ENCODE results near the gene COX19.
A peak's percentile ranks its signal among the peaks of the same experiment; 100 is the strongest.
"Not testable (repeated sequence)": the region's sequence is repeated elsewhere in the genome, so short reads cannot be mapped to it uniquely, and the experiment has no call there.

COX19 gene

DNA sequence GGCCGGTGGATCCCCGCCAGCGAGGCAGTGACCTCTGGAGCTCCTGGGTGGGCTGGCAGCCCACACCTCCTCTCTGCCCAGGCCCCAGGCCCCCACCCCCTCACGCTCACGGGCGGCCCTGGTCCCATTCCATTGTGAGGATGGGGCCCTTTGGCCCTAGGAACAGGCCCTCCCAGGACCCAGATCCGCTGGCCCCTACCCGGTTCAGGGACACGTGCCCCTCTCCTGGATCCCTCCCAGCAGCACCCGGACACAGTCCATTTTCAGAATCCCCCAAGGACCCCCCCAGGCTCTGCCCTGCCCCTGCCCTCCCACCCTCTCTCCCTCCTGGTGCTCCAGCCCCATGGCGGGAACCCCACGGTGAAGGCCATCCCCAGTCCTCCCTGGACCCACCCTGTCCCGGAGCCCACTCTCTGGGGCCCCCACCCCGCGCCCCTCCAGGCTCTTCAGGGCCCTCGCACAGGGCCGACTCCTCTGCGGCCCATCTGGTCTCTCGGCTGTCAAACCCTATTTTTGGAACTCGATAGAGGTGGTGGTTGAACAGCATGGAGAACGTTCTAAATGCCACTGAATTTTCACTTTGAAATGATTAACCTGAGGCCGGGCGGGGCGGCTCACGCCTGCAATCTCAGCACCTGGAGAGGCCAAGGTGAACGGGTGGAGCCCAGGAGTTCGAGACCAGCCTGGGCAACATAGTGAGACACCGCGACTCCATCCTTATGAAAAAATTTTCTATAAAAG, 28.9 kb downstream of the COX19 start:
- DNase-seq (ENCODE audit: low read depth in 2 of 3, low spot score in 1 of 3): no peak

DNA sequence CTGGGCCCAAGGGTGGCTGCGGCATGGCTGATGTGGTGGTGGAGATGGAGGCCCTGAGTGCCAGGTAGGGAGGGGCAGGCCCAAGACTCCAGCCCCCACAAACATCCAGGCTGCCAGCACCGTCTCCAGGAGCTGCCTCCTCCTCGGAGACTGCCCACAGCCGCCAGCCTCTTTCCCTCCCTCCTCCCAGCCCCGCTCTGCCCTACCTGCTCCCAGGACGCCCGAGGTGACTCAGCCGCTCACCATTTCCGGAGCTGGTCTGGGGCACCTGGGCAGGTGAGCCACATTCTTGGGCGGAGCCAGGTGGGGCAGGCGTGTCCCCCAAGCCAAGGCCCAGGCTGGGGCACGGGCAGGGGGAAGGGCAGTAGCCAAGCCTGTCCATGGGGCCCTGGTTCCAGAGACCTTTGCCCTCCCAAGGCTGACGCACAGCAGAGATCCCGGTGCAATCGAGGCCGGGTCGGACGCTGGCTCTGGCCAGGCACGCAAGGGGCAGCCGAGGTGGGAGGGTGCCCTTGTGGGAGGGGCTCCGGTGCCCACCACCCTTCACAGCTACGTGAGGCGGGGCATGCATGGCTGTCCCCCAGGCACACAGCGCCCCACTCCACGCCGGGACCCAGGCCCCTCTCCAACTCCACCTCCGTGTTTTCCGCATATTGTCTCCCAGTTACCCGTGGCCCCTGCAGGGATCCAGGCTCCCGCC, 29.6 kb downstream of the COX19 start:
- DNase-seq (ENCODE audit: low read depth in 2 of 3, low spot score in 1 of 3): no peak

GRCh38 chr7:945147-945555, 30.2 kb downstream of the COX19 start:
- no peak for DNase-seq (ENCODE audit: low read depth in 2 of 3, low spot score in 1 of 3)

DNA sequence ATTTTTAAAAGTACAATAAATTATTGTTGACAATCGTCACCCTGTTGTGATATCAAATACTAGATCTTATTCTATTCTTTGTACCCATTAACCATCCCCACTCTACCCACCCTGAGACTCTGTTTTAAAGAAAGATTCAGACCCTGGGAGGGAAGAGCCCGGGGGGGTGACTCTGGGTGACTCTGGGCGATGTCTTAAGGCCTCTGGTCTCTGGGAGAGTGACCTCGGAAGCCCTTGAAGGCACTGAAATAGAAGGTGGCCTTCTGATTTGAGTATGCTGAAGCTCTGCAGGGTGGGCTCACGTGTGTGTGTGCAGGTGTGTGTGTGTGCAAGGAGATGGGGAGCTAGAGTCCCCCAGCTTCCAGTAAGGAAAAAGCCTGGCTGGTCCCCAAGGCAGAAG, 30.6 kb downstream of the COX19 start:
- DNase-seq (ENCODE audit: low read depth in 2 of 3, low spot score in 1 of 3): no peak

DNA sequence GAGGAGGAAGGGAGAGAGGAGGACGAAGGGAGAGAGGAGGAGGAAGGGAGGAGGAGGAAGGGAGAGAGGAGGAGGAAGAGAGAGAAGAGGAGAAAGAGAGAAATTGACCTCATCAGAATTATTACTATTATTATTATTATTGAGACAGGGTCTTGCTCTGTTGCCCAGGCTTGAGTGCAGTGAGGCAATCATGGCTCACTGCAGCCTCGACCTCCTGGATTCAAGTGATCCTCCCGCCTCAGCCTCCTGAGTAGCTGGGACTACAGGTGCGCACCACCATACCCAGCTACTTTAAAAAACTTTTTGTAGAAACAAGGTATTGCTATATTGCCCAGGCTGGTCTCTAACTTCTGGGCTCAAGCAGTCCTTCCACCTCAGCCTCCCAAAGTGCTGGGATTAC, 31.6 kb downstream of the COX19 start:
- DNase-seq (ENCODE audit: low read depth in 2 of 3, low spot score in 1 of 3): not testable (repeated sequence)

DNA sequence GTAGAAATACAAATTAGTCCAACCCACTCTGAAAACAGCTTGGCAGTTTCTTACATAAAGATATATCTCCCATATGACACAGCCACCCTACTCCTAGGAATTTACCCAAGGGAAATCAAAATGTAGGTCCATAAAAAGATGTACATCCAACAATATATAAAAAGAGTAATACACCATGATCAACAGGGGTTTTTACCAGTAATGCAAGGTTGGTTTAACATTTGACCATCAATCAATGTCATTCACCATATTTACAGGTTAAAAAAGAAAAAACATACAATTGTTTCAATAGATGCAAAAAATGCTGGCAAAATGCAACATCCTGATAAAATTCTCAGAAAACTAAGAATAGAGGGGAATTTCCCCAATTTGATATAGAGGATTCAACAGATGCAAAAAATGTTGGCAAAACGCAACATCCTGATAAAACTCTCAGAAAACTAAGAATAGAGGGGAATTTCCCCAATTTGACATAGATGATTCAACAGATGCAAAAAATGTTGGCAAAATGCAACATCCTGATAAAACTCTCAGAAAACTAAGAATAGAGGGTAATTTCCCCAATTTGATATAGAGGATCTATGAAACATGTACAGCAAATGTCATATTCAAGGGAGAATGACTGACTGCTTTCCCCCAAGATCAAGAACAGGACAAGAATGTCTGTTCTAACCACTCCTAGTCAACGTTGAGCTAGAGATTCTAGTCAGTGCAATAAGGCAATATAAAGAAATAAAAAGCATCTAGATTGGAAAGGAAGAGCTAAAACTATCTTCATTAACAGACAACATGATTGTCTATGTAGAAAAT, 34.5 kb downstream of the COX19 start:
- no peak for DNase-seq (ENCODE audit: low read depth in 2 of 3, low spot score in 1 of 3)

GRCh38 chr7:939843-940242, 35.5 kb downstream of the COX19 start:
- DNase-seq (ENCODE audit: low read depth in 2 of 3, low spot score in 1 of 3): no peak

GRCh38 chr7:938546-939185, 36.7 kb downstream of the COX19 start:
- DNase-seq (ENCODE audit: low read depth in 2 of 3, low spot score in 1 of 3): no peak

DNA sequence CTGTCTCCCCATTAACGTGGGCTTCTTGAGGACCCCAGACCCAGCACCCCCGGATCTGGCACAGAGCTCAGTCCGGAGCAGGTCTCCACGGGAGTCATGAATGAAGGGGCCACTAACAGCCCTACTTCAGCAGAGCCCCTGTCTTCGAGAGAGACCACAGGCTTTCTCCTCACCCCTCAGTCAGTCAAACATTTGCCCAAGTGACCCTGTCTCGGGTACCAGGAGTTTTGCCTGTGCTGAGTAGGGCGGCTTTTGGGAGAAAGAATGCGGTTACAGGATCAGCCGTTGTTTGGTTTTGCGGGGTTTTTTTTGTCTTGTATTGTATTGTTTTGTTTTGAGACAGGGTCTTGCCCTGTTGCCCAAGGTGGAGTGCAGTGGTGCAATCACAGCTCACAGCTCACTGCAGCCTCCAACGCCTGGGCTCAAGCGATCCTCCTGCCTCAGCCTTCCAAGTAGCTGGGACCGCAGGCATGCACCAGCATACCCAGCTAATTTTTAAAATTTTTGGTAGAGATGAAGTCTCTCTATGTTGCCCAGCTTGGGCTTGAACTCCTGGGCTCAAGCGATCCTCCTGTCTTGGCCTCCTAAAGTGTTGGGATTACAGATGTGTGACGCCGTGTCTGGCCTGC, 37.4 kb downstream of the COX19 start:
- DNase-seq (ENCODE audit: low read depth in 2 of 3, low spot score in 1 of 3): no peak

DNA sequence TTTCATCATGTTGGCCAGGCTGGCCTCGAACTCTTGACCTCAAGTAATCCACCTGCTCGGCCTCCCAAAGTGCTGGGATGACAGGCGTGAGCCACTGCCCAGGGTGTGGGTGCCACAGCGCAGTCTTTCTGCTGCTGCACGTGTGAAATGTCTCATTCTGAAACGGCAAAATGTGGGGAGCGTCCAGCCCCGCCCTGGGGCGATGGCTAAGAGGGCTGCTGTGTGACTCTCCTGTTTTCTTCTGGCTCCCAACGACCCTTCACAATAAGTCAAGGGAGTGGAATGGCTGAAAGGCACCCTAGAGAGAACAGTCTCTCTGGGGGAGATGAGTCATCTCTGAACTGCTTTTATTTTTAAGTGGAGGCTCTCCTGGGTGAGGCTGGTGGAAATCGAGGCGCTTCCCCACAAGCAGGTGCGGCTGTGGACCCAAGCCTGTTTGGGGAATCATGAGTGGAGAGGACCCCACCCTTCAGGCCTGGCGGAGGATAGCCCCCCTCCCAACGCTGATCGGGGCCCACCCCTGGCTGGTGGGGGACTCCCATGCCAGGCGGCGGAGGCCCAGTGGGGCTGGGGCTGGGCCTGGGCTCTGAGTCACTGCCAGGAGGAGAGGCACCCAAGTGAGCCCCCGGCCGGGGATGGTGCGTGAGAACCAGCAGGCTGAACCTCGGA, 38.8 kb downstream of the COX19 start:
- peak in 2 of 3 donors; percentile 27 to 50 for DNase-seq (ENCODE audit: low read depth in 2 of 3, low spot score in 1 of 3)

GRCh38 chr7:935874-936385, 39.4 kb downstream of the COX19 start:
- no peak for DNase-seq (ENCODE audit: low read depth in 2 of 3, low spot score in 1 of 3)

GRCh38 chr7:935164-935873, 40.0 kb downstream of the COX19 start:
- no peak for DNase-seq (ENCODE audit: low read depth in 2 of 3, low spot score in 1 of 3)

DNA sequence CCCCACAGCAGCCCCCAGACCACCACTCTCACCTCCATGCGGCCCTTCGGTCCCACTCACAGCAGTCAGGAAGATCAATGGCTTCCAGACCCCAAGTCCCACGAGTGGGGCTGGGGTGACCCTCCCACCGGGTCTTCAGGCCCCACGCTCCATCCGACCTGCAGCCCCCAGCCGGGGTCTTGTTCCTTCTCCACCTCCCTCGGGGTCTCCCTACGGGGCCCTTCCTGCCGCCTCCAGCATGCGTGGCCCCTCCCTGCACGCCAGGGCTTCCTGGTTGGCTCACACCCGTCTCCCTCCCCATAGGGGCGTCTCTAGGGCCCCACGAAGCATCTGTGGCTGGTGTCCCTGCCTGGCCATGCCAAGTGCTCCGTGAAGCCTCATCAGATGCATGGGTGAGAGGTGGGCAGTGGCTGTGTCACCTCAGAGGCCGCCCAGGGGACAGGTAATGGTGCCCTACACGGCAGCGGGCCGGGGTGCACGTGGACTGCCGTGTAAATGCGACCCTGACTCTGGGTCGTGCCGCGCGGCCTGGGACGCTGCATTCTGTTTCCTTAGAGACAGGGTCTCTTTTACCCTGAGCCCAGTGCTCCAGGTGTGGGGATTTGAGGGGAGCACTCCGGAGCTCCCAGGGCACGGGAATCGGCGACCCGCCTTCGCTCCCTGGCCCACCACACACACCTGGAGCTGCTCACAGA, 40.7 kb downstream of the COX19 start:
- no peak for DNase-seq (ENCODE audit: low read depth in 2 of 3, low spot score in 1 of 3)

DNA sequence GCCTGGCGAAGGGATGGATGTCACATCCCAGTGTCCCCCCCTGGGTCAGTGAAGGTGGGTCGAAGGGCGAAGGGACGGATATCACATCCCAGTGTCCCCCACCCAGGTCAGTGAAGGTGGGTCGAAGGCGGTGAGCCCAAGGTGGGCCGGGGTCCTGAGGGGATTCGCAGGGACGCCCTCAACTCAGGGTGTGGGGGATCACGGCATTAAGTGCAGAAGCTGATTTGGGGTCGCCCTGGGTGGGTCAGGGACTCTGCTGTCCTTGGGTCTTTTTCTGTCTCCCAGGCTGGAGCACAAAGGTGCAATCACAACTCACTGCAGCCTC, 42.7 kb downstream of the COX19 start:
- DNase-seq (ENCODE audit: low read depth in 2 of 3, low spot score in 1 of 3): no peak

DNA sequence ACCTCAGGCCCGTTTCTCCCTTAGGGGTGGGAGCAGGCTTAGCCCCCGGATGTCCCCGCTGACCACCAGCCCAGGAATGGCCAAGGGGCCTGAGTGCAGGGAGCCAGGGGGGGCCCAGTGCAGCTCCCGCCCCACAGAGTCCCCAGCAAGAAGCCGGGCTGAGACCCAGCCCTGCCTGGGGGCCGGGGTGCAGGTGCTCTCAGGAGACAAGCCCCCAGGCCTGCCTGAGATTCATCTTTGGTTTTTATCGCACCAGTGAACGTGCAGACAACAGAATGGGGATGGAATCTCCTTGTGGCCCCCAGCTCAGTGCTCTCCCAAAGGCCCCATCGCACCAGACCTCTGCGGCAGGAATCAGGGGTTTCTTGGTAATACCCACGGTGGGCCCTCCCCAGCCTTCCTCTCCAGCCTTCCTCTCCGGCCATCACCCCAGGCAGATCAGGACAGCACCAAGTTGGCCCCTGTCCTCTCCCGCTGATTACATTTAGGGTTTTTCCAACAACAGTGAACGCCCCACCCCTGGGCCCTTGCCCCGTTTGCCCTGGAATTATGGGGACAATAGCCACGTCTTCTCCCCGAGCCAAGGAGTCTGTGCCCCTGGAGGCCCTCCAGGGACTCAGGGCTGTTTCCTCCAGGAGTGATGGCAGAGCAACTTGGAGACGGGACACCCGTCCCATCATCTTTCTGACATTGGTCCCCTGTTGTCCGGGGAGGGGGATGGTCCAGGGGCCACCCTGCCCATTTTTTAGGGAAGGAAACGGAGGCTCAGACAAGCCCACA, 43.3 kb downstream of the COX19 start:
- no peak for DNase-seq (ENCODE audit: low read depth in 2 of 3, low spot score in 1 of 3)

GRCh38 chr7:930975-931758, 44.2 kb downstream of the COX19 start:
- DNase-seq (ENCODE audit: low read depth in 2 of 3, low spot score in 1 of 3): no peak

GRCh38 chr7:929311-929711, 46.0 kb downstream of the COX19 start:
- DNase-seq (ENCODE audit: low read depth in 2 of 3, low spot score in 1 of 3): no peak

Data from stimulated activated CD4-positive, alpha-beta T cell treated with anti-CD3 and anti-CD28 coated beads, Interleukin-12 subunit alpha, Interleukin-12 subunit beta, amount 100 ng/mL, for 48 hours (primary cell).